HG03103 (cell line): ENCODE results near the gene MAS1.
"Not testable (repeated sequence)": the region's sequence is repeated elsewhere in the genome, so short reads cannot be mapped to it uniquely, and the experiment has no call there.

ENCODE experiments used
- ATAC-seq: cut with Tn5 transposase; IDR thresholded peaks from one replicate; pipeline ENCODE4 v1.9.1; 2021; ENCODE audit warnings: low read depth; ENCODE audit not compliant: unreplicated experiment

MAS1 gene

GRCh38 chr6:159914565-159914923 lies 23.8 kb downstream of the MAS1 start:
- no peak for ATAC-seq

GRCh38 chr6:159915397-159915796 lies 24.6 kb downstream of the MAS1 start:
- ATAC-seq, result no peak

- ATAC-seq, result no peak
Measured at GRCh38 chr6:159916237-159916636, 25.4 kb downstream of the MAS1 start.

- ATAC-seq, result no peak
Measured at GRCh38 chr6:159916752-159917151, 26.0 kb downstream of the MAS1 start.

DNA sequence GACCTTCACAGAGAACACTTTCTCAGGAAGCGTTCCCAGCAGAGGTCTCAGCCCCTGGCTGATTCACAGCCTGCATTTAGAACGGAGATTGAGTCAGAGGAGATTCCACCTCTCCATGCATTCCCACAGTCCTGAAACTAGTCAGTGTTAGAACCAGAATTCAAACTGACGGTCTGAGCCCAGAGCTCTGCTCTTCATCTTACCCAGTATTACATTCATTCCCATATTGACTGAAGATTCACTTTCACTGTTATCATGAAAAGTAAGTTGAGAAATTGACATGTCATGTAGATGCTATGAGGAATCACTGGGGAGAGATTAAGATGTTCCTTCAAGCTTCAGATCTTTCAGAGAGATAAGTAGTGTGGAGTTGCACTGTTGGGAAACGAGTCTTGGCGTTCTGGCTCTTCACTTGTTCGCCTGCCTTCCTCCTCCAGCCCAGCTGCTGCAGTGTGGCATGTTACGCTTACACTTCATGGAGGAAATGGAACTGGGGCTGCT lies 28.3 kb downstream of the MAS1 start:
- ATAC-seq, result no peak

DNA sequence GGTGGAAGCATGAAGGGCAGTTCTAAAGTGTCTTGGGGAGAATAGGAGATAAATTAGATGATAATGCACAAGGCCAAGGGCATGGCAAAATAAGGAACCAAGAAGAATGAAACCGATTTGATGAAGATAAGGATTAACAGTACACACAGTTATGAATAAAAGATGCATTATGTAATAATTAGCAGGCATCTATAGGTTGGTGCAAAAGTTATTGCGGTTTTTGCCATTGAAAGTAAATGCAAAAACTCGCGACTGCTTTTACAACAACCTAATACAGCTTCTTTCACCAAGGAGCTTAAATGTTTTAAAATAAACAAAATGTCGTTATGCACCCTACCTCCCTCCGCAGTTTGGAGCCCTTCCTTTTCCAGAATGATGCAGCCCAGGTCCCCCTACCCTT lies 29.0 kb downstream of the MAS1 start:
- ATAC-seq, result no peak

- ATAC-seq, result not testable (repeated sequence)
Measured at GRCh38 chr6:159924150-159924549, 33.4 kb downstream of the MAS1 start.

GRCh38 chr6:159926542-159927203 lies 35.9 kb downstream of the MAS1 start:
- no peak for ATAC-seq

DNA sequence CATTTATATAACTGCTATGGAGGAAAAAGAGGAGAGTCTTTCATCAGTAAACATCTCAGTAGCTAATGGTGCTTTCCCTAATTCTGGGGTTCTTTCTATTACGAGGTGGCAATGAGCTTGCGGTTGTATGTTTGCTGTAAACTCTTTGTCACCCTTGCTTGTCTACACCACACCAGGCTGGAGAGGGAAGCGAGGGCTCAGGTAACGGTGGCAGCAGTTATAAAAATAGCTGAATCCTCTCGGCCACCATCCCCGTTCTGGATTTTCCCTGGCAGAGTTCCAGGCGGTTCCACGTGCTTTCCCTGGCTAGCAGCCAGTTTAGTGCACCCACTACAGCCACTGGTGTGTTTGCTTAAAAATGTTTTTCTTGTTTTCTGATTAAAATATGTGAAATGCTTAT lies 39.0 kb downstream of the MAS1 start:
- ATAC-seq, result no peak

DNA sequence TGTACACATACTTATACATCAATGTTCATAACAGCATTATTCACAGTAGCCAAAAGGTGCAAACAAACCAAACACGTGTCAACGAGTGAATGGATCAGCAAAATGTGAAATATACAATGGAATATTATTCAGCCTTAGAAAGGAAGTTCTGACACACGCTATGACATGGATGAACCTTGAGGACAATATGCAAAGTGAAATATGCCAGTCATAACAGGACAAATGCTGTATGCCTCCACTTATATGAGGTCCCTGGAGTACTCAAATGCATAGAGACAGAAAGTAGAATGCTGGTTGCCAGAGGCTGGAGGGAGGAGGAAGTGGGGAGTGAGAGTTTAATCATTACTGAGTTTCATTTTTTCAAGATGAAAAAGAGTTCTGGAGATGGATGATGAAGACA lies 40.3 kb downstream of the MAS1 start:
- peak; percentile 93 for ATAC-seq

- no peak for ATAC-seq
Measured at GRCh38 chr6:159931846-159932245, 41.1 kb downstream of the MAS1 start.

GRCh38 chr6:159933077-159933476 lies 42.3 kb downstream of the MAS1 start:
- ATAC-seq, result no peak

DNA sequence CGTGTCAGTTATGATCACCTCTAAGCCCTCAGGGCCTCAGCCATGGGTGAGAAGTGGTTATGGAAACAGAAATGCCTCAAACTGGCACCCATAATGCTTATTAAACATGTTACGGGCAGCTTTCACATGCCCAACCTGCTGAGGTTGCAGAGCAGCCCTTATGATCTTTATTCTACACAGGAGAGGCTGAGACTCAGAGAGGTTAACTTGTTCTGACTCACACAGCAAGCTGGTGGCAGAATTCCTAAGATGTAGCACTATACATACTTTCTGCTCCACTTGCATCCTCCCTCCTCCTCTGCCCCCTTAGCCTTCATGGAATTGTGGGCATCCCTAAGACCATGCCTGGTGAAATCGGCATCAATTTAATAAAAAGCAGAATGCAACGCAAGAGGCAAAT lies 43.4 kb downstream of the MAS1 start:
- ATAC-seq, result no peak

DNA sequence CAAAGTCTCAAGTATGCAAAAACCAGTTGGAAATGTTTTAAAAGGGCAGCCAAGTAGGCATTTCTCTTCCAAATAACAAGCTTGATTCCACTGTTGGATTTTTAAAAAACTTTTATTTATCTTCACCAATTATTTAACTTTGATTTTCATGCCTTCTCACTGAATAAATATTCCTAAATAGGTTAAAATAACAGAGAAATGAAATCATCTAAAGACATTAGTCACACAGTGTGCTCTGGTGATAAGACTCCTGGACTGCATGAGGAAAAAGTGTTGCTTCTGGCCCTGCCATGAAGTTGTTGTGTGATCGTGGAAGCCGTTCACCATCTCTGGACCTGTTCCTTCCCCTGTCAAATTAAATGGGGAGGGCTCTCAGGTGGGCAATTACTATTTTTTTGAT lies 44.3 kb downstream of the MAS1 start:
- ATAC-seq, result no peak

DNA sequence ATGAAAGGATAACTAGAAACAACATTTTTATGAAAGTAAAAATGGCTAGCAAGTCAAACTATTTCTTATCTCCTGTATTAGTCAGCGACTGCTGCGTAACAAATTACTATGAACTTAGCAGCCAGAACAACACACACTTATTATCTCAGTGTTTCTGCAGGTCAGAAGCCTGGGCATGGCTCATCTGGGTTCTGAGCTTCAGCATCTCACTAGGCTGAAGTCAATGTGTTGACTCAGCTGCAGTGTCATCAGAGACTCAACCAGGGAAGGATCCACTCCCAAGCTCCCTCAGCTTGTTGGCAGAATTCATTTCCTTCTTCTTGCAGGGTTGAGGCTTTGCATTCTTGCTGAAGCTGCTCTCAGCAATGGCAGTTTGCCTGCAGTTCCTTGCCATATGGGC lies 44.8 kb downstream of the MAS1 start:
- no peak for ATAC-seq

DNA sequence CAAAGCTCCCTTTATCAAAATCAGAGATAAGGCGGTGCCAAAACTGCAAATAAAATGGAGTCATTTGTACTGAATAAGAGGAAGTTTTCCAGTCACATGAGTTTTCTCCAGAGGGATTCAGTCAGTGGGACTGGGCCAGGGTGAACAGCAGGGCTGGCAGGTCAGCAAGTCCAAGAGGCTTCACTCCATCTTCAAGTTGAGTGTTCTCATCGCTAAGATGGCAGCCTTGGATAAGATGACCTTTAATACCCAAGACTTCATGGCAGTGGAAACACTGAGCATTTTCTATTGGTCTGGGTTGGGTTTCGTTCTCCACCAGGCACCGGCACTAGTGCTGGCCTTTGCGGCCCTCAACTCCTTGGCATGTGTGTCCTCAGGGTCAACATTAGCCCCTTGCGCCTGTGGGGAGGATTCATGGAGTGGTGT lies 48.8 kb downstream of the MAS1 start:
- ATAC-seq, result no peak
